Rectal smooth muscle tissue (tissue), 1 donor: ENCODE data around the gene FGGY.

Experiments used
- H3K27ac ChIP-seq: one replicate; pipeline ENCODE4 v1.7.0; 2013; ENCODE audit warnings: low read depth, low read length, inconsistent platforms
- H3K27me3 ChIP-seq: one replicate; pipeline ENCODE4 v1.7.0; 2013; ENCODE audit warnings: low read length; ENCODE audit not compliant: control insufficient read depth, insufficient read depth
- H3K36me3 ChIP-seq: one replicate; pipeline ENCODE4 v1.7.0; 2013; ENCODE audit warnings: low read length; ENCODE audit not compliant: control insufficient read depth, insufficient read depth
- H3K4me1 ChIP-seq: one replicate; pipeline ENCODE4 v1.7.0; 2013; ENCODE audit warnings: low read length; ENCODE audit not compliant: control insufficient read depth, insufficient read depth
- H3K4me3 ChIP-seq: one replicate; pipeline ENCODE4 v1.7.0; 2013; ENCODE audit warnings: low read length
- H3K9ac ChIP-seq: one replicate; pipeline ENCODE4 v1.7.0; 2013; ENCODE audit warnings: low read length

Gene FGGY

DNA sequence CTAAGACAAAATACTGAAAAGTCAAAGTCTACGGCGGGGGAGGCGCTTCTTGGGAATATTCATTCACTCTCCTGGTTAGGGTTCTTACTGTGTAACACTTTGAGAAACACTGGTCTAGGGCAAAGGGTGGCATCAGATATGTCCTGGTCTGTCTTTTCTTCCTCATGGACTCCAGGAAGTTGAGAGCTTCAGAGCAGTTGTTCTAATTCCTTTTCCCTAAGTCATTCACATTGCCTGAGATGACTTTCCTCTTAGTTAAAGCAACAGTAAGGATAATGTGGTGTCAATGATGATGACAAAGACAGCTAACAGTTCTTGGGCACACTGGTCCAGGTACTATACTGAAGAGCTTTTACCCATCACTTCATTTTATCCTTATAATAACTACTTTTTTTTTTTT, 27.0 kb downstream of the FGGY start:
- Histone ChIP-seq H3K27me3 (no peaks in the 10 kb centered on the region), H3K36me3 (peaks cover 2% of the 10 kb centered on the region), H3K9ac (no peak overlapping the region), H3K4me3 (no peak overlapping the region), H3K4me1 (no peaks in the 10 kb centered on the region), H3K27ac (no peak overlapping the region)

DNA sequence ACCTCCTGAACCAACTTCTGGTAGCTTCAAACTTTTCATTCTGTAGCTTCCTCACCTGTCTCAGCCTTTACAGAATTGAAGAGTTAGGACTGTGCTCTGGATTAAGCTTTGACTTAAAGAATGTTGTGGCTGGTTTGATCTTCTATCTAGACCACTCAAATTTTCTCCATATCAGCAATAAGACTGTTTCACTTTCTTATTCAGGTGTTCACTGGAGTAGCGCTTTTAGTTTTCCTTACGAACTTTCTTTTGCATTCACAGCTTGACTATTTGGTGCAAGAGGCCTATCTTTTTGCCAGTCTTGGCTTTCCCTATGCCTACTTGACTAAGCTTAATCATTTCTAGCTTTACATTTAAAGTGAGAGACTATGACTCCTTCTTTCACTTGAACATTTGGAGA, 31.5 kb downstream of the FGGY start:
- Histone ChIP-seq H3K36me3 (peaks cover 2% of the 10 kb centered on the region), H3K27ac (no peak overlapping the region), H3K4me1 (no peaks in the 10 kb centered on the region), H3K4me3 (no peak overlapping the region), H3K9ac (no peak overlapping the region), H3K27me3 (no peaks in the 10 kb centered on the region)

DNA sequence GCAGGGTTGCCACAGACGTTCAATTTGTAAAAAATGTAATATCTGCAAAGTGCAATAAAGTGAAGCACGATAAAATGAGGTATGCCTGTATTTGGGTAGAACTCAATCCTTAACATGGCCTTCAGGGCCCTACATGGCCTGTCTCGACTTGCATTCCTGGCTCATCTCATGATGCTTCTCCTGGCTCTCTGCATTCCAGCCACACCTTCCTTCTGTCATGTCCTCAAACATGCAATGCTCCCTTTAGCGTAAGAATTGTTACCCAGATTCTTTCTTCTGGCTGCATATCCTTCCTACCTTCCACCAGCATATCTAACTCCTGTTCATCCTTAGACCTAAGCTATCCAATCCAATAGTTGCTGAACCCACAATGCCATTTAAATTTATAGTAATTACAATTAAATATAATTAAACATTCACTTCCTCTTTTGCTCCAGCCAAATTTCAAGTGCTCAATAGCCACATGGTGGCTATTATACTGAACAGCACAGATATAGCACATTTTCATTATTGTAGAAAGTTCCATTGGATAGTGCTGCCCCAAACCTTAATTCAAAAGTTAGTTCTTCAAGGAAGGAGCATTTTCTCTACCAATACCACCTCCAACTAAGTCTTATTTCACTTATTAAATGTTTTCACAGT, 32.6 kb downstream of the FGGY start:
- Histone ChIP-seq H3K27ac (no peak overlapping the region), H3K4me1 (no peaks in the 10 kb centered on the region), H3K27me3 (no peaks in the 10 kb centered on the region), H3K36me3 (peaks cover 2% of the 10 kb centered on the region), H3K9ac (no peak overlapping the region), H3K4me3 (no peak overlapping the region)

DNA sequence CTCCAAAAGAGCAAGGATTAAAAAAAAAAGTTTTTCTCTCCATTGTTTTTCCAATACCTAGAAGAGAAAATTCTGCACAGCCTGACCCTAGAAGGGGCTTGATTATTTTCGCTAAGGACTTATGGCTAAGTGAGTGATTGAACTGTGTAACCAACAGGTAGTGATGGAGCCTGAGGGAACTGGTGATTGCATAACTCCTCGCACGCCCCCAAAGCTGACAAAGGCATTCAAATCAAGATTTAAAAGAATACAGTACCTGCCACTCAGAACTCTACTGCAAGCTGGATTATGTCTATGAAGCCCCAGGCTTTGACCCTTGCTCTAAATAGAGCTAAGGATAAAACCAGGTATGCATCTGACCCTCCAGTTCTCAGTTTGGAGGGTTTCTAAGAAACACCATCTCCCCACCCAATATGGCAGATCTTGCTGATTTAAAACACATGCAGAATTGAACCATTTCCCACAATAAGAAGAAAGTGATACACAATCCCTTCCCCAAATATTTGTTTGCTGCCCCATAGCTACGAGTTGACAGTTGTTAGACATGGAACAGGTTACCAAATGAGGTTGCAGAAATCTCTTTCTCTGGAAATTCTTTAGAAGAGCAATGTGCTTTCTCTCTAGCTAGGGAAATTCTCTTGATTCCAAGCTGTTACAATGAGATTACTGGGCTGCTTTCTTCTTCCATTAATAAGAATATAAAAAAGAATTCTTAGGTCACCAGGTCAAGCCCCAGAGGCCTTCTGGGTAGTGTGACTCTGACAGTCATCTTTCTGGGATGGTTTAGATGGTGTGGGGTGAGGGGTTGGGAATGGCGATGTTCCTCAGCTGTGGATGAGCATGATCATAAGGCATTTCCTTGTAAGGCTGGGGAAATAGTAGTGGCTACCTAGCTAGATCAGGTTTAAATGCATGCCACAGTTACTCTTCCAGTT, 35.1 kb downstream of the FGGY start:
- H3K9ac ChIP-seq = no peak overlapping the region
- no peak overlapping the region for H3K27ac ChIP-seq
- no peak overlapping the region for H3K4me3 ChIP-seq
- H3K36me3 ChIP-seq = no peaks in the 10 kb centered on the region
- no peaks in the 10 kb centered on the region for H3K4me1 ChIP-seq
- no peaks in the 10 kb centered on the region for H3K27me3 ChIP-seq

DNA sequence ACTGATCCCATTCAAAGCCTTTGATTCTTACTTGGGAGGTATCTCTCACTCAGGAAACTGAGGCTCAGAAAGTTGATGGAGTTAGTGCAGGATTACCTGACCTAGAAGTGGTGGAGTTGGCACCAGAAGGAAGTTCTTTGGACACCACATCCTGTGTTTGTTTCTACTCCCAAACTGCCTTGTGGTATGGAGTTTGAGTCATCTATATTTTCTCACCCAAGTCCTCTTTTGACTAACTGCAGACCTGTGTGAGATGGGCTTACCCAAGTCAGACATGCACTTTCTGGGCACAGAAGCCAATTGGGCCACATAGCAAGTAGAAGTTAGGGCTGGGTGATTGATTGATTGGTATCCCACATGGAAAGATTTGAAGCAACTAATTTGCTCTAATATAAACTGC, 36.1 kb downstream of the FGGY start:
- Histone ChIP-seq H3K4me1 (no peaks in the 10 kb centered on the region), H3K36me3 (no peaks in the 10 kb centered on the region), H3K27ac (no peak overlapping the region), H3K9ac (no peak overlapping the region), H3K27me3 (no peaks in the 10 kb centered on the region), H3K4me3 (no peak overlapping the region)

DNA sequence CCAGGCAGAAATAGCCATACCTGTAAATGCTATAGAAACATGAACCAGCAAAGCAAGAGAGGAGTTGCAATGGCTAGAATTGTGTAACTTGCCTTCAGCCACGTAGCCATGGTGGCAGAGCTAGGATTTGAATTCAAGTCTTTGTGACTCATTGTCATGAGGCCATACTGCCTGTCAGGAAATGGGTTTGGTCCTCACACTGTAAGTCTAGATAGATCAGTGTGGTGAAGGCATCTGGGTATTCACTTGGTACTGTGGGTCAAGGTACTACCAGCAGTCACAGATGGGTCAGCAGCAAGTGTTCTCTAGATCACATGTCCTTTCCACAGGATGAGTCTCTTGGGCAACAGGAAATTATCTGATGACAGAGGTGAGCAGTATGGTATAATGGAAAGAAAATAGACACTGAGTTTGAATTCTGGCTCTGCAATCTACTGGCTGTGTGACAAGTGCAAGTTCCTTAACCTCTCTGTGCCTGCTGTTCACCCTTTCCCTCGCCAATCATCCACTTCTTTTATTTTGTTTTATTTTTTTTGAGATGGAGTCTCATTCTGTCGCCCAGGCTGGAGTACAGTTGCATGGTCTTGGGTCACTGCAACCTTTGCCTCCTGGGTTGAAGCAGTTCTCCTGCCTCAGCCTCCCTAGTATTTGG, 36.9 kb downstream of the FGGY start:
- no peak overlapping the region for H3K4me3 ChIP-seq
- no peak overlapping the region for H3K9ac ChIP-seq

DNA sequence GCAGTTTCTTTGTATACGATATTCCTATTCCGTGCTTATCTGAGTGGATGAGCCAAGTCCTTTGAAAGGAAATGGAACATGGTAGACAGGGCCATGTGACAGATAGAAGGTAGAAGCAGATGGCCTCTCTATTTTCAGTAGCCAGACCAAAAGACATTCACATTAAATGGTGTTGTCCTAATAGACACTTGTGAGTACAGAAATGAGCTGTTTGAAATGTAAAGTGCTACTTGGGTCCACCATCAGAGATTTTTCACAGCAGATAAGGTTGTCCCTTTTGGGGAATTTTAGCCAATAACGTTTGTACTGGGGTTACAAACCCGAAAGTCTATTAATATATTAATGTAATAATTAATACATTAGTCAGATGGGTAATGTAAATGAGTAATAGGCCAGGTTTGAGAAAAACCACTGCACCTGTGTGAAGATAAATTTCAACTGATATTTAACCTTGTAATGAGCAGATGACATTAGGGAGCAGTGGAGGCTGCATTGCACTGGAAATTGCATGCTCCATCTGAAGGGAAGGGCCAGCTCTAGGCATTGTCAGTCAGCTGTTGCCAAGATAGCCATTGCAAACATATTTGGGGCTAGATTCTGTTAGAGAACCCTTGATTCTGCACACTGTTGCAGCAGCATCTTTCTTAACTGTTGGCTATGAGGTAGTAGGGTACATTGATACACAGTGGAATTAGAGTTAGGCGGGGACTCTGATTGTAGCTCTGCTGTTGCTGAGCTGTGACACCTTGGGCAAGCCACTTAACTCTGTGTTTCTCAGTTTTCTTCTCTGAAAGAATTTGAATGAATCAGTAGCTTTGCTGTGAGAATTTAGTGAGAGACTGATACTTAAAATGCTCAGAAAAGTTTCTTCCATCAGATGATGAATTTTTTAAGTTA, 43.8 kb downstream of the FGGY start:
- Histone ChIP-seq H3K4me1 (no peaks in the 10 kb centered on the region), H3K36me3 (no peaks in the 10 kb centered on the region), H3K27me3 (no peaks in the 10 kb centered on the region), H3K4me3 (no peak overlapping the region), H3K27ac (no peak overlapping the region), H3K9ac (no peak overlapping the region)

More for the DNA sequence above, 36.9 kb downstream of the FGGY start:
- H3K36me3 ChIP-seq = no peaks in the 10 kb centered on the region
- H3K4me1 ChIP-seq = no peaks in the 10 kb centered on the region
- no peak overlapping the region for H3K27ac ChIP-seq
- no peaks in the 10 kb centered on the region for H3K27me3 ChIP-seq

DNA sequence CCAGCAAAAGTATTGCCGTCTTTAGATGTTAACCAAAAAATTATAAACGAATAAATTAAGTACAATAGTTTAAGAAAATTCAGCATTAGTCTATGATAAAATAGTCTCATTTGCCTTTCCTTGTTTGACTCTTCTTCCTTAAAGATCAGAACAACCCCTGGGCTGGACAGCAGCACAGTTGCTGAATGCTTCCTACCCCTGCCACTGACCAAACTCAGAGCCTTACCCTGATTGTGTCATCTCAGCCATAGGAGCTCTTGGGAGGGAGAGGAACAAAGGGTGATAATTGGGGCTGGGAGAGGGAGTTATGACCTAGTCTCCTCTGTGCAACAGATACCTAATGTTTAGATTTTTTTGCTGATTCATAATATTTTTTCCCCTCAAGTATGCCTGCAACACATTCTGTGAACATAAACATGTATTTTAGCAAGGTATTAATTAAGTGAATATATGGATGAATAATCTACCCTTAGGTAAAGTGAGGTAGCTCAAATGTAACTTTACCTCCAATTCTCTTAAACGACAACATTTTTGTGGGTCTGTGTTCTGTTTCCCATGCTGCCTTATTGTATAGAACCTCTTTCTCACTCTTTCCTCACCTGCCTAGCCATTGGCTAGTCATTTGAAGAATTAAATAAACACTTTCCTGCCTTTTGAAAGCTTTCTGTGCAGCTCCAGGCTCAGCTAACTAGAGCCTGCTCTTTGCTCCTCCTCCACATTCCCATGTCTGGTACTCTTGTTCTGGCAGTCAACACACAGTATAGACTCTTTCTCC, 46.1 kb downstream of the FGGY start:
- H3K36me3 ChIP-seq = no peaks in the 10 kb centered on the region
- H3K9ac ChIP-seq = no peak overlapping the region
- H3K27me3 ChIP-seq = no peaks in the 10 kb centered on the region
- no peak overlapping the region for H3K27ac ChIP-seq
- H3K4me3 ChIP-seq = no peak overlapping the region
- H3K4me1 ChIP-seq = no peaks in the 10 kb centered on the region

DNA sequence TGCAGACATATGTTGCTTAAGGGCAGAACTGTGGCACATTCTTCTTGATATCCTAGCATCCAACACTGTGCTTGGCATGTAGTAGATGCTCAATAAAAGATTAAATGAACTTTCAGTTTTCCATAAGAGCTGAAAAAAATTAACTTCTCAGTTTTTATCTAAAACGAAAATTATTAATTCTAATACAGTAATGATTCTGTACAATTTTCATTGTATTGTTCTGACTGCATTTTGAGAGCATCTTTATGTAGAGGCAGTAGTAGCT, 46.6 kb downstream of the FGGY start:
- Histone ChIP-seq H3K9ac (no peak overlapping the region), H3K4me3 (no peak overlapping the region), H3K4me1 (no peaks in the 10 kb centered on the region), H3K36me3 (no peaks in the 10 kb centered on the region), H3K27ac (no peak overlapping the region), H3K27me3 (no peaks in the 10 kb centered on the region)

DNA sequence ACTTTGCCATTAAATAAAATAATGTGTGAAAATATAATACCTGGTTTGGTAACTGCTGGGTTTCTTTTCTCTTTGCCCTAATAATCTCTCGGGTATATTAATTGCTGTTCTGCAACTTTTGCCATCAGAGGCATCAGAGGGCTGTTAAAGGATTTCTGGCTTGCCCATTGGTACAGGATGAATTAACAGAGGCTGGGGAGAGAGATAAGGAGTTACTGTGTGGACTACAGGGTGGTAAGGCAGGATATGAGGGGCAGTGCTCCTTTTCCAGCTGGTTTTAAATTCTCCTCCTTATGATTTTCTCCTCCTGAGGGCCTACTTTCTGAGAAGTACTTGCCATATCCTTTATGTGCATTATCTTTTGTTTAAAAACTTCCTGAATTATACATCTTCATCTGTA, 48.3 kb downstream of the FGGY start:
- Histone ChIP-seq H3K27ac (no peak overlapping the region), H3K36me3 (no peaks in the 10 kb centered on the region), H3K9ac (no peak overlapping the region), H3K4me3 (no peak overlapping the region), H3K4me1 (no peaks in the 10 kb centered on the region), H3K27me3 (no peaks in the 10 kb centered on the region)

DNA sequence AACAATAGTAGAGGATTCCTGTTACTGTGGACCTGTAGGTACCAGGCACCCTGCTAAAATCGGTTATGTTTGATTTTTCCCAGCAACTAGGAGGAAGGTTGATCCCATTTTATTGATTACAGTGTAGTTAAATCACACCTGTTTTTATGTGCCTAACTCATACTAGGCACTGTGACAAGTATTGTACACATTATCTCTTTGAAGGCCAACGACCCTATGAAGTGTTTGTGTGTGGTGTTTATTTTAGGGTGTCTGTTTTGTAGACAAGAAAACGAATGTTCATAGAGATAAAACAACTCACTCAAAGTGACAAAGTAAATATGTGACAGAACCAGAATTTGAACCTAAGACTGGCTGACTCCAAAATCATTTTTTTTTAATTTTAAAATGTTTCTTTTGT, 49.5 kb downstream of the FGGY start:
- Histone ChIP-seq H3K36me3 (no peaks in the 10 kb centered on the region), H3K27me3 (no peaks in the 10 kb centered on the region), H3K27ac (no peak overlapping the region), H3K9ac (no peak overlapping the region), H3K4me1 (no peaks in the 10 kb centered on the region), H3K4me3 (no peak overlapping the region)
